Natural killer cell (primary cell): ENCODE data around the gene EGR4. TPM values are rescaled to one million over a fixed set of nuclear protein-coding genes. Genes with fewer than 3 reads are reported as not detected.
A peak's percentile ranks its signal among the peaks of the same experiment; 100 is the strongest.

Experiments used
- ATAC-seq, 3 donors: fragments of 150-1000 bp in 2 of 3; fragments of 200-7000 bp in 1 of 3; cut with Tn5 transposase; 1 replicate in 1 of 3; 2 replicates in 2 of 3; pipeline ENCODE4 v1.10.0; 2021; ENCODE audit warnings: mild to moderate bottlenecking in 2 of 3, moderate library complexity in 2 of 3
- DNase-seq, 2 donors: peaks; one replicate each; pipeline versions ENCODE4 v3.0.0 to v3.0.0-alpha.2; 2013 to 2021; ENCODE audit warnings: mixed read lengths in 1 of 2
- H3K27ac ChIP-seq: one replicate; pipeline ENCODE4 v1.5.1; 2013; ENCODE audit warnings: mild to moderate bottlenecking, low read length
- H3K27me3 ChIP-seq: one replicate; pipeline ENCODE4 v1.6.1; 2013; ENCODE audit warnings: low read length; ENCODE audit not compliant: control insufficient read depth, insufficient read depth
- H3K36me3 ChIP-seq: one replicate; pipeline ENCODE4 v1.6.1; 2013; ENCODE audit warnings: low read length; ENCODE audit not compliant: control insufficient read depth, insufficient read depth
- H3K4me1 ChIP-seq: one replicate; pipeline ENCODE4 v1.6.1; 2013; ENCODE audit warnings: low read length; ENCODE audit not compliant: control insufficient read depth, insufficient read depth
- H3K4me3 ChIP-seq: one replicate; pipeline ENCODE4 v1.5.1; 2013; ENCODE audit warnings: low read length
- H3K9me3 ChIP-seq: one replicate; pipeline ENCODE4 v1.6.1; 2013; ENCODE audit warnings: low read length; ENCODE audit not compliant: control insufficient read depth, insufficient read depth
- H3K27ac Mint-ChIP-seq, 2 donors: one replicate each; pipeline ENCODE4 v1.8.0; 2022; ENCODE audit warnings: mild to moderate bottlenecking in 2 of 2, mixed read lengths in 2 of 2, moderate library complexity in 1 of 2
- H3K27me3 Mint-ChIP-seq, 2 donors: one replicate each; pipeline ENCODE4 v1.8.0; 2022; ENCODE audit warnings: low read depth in 2 of 2, mixed read lengths in 2 of 2
- H3K36me3 Mint-ChIP-seq: one replicate; pipeline ENCODE4 v1.8.0; 2022; ENCODE audit warnings: mixed read lengths
- H3K4me1 Mint-ChIP-seq, 2 donors: one replicate each; pipeline ENCODE4 v1.8.0; 2022; ENCODE audit warnings: mixed read lengths in 2 of 2
- H3K4me3 Mint-ChIP-seq: one replicate; pipeline ENCODE4 v1.8.0; 2022; ENCODE audit warnings: mild to moderate bottlenecking, moderate library complexity, mixed read lengths
- H3K9me3 Mint-ChIP-seq, 2 donors: one replicate each; pipeline ENCODE4 v1.8.0; 2022; ENCODE audit warnings: mixed read lengths in 2 of 2
- CTCF ChIP-seq: fragments of 200-600 bp; IDR thresholded peaks from one replicate; pipeline ENCODE4 v1.8.0; 2022; ENCODE audit warnings: antibody characterized with exemption
- WGBS: methylation state at CpG from one replicate; pipeline ENCODE4 v1.1.7; 2013; ENCODE audit warnings: missing lambda C conversion rate; ENCODE audit not compliant: insufficient coverage; 5-methylcytosine and 5-hydroxymethylcytosine counted together
- intact Hi-C: fragments of 100-400 bp; cut with micrococcal nuclease; formaldehyde crosslinking; loops from one replicate; pipeline ENCODE4 v1.14.2; 2022
- total RNA-seq, 4 donors: library from RNA; stranded (reverse); fragments of 120-200 nt in 1 of 4; gene quantifications; one replicate each; pipeline versions ENCODE4 v1.2.3 to v1.2.4, GENCODE V29; 2013 to 2022

The EGR4 gene
- total RNA-seq, 3 donors from 2014 or later (not counting 1 experiment from before 2014, with no cell fraction given) = 0.28 to 2.6 (median 1.1) TPM

GRCh38 chr2:73297151-73297559 lies 3.8 kb upstream of the EGR4 start:
- TF ChIP-seq CTCF = no peak
- intact Hi-C loops = no loop called here
- WGBS = 26% methylated on average over 2 of the region's 2 CpGs
- Mint-ChIP-seq H3K27me3 (peaks cover 51 to 64% of the 10 kb centered on the region in 2 donors), H3K27ac (no peak overlapping the region), H3K4me1 (no peaks in the 10 kb centered on the region), H3K36me3 (no peaks in the 10 kb centered on the region), H3K9me3 (no peaks in the 10 kb centered on the region), H3K4me3 (no peak overlapping the region)
- Histone ChIP-seq H3K27ac (no peak overlapping the region), H3K36me3 (no peaks in the 10 kb centered on the region), H3K9me3 (no peaks in the 10 kb centered on the region), H3K4me3 (no peak overlapping the region), H3K27me3 (peaks cover 40% of the 10 kb centered on the region), H3K4me1 (peaks cover 13% of the 10 kb centered on the region)
- ATAC-seq (no peak), DNase-seq (no peak)

DNA sequence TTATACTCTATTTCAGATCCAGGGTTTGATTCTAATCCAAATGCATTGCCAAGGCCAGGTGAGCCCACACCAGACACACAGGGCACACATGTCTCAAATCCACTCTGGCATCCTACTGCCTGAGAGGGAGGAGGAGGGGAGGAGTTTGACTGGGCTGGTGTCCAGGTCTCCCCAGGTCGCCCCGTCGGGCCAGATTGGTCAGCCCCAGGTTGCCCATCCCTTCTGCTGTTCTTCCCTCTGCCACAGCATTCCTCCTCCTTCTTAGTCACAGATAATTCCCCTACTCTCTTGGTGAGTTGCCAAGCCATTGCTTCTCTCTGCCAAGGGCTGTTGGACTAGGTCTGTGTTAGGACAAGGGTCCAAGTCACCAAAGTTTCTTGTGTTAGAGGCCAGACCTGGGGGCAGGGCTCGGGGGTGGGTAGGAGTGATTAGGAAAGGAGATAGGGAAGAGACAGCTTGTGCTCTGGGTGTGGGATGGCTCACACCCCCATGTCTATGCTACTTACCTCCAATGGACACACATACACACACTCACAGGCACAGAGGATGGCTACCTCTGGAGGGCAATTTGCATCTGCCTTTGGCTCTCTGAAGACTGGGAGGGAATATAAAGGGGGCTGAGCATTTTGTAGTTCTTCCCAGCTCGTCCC lies 2.5 kb upstream of the EGR4 start:
- H3K27ac ChIP-seq = no peak overlapping the region
- Mint-ChIP-seq H3K4me1 (peaks cover 6 to 8% of the 10 kb centered on the region in 2 donors), H3K36me3 (no peaks in the 10 kb centered on the region), H3K27ac (no peak overlapping the region), H3K9me3 (no peaks in the 10 kb centered on the region), H3K4me3 (no peak overlapping the region), H3K27me3 (peaks cover 54 to 58% of the 10 kb centered on the region in 2 donors)
- no peak for TF ChIP-seq CTCF
- ATAC-seq = no peak
- peaks cover 51% of the 10 kb centered on the region for H3K27me3 ChIP-seq
- DNase-seq = no peak
- no peaks in the 10 kb centered on the region for H3K36me3 ChIP-seq
- WGBS = 56% methylated on average over 3 of the region's 5 CpGs
- peaks cover 26% of the 10 kb centered on the region for H3K4me1 ChIP-seq
- intact Hi-C loops = no loop called here
- H3K4me3 ChIP-seq = no peak overlapping the region
- no peaks in the 10 kb centered on the region for H3K9me3 ChIP-seq

- no peak for TF ChIP-seq CTCF
- DNase-seq = no peak
- Mint-ChIP-seq H3K4me3 (peak overlapping the region; percentile 72), H3K4me1 (peaks cover 7 to 8% of the 10 kb centered on the region in 2 donors), H3K27me3 (peaks cover 54 to 56% of the 10 kb centered on the region in 2 donors), H3K9me3 (no peaks in the 10 kb centered on the region), H3K36me3 (no peaks in the 10 kb centered on the region), H3K27ac (no peak overlapping the region)
- Histone ChIP-seq H3K4me1 (peaks cover 26% of the 10 kb centered on the region), H3K36me3 (no peaks in the 10 kb centered on the region), H3K9me3 (no peaks in the 10 kb centered on the region), H3K4me3 (no peak overlapping the region), H3K27ac (no peak overlapping the region), H3K27me3 (peaks cover 63% of the 10 kb centered on the region)
- intact Hi-C loops = loop anchor here (5.0 kb wide), 1 partner anchor 82 kb away; the partner anchor contains the start of gene SMYD5
- ATAC-seq = no peak
- WGBS = no CpG with 5 or more reads among the region's 2 CpGs
Observed at GRCh38 chr2:73294239-73294638, 891 bp upstream of the EGR4 start.
